Liver (tissue), 9 donors: ENCODE measurements around the gene THAP7. TPM values are rescaled to one million over a fixed set of nuclear protein-coding genes. Genes with fewer than 3 reads are reported as not detected.

ENCODE experiments used
- DNase-seq: peaks from one replicate; pipeline ENCODE4 v3.0.0-alpha.2; 2017; ENCODE audit warnings: low spot score
- H3K27ac ChIP-seq, 2 donors: one replicate each; pipeline ENCODE4 v1.7.0; 2013; ENCODE audit warnings: inconsistent platforms in 2 of 2, low read length in 2 of 2, control low read depth in 1 of 2, low read depth in 1 of 2, mild to moderate bottlenecking in 1 of 2
- H3K27me3 ChIP-seq, 4 donors: one replicate each; pipeline versions ENCODE4 v1.6.1 to v1.7.0; 2013; ENCODE audit warnings: low read length in 3 of 4, inconsistent platforms in 1 of 4, mild to moderate bottlenecking in 1 of 4, moderate library complexity in 1 of 4; ENCODE audit not compliant: control insufficient read depth in 4 of 4, insufficient read depth in 4 of 4
- H3K36me3 ChIP-seq, 4 donors: one replicate each; pipeline versions ENCODE4 v1.6.1 to v1.7.0; 2013; ENCODE audit warnings: low read length in 3 of 4, mild to moderate bottlenecking in 3 of 4, low read depth in 1 of 4, moderate library complexity in 1 of 4; ENCODE audit not compliant: control insufficient read depth in 4 of 4, insufficient read depth in 3 of 4
- H3K4me1 ChIP-seq, 4 donors: one replicate each; pipeline versions ENCODE4 v1.6.1 to v1.7.0; 2013; ENCODE audit warnings: low read length in 3 of 4, mild to moderate bottlenecking in 3 of 4, moderate library complexity in 1 of 4; ENCODE audit not compliant: control insufficient read depth in 4 of 4, insufficient read depth in 4 of 4
- H3K4me3 ChIP-seq, 3 donors: one replicate each; pipeline versions ENCODE4 v1.6.1 to v1.7.0; 2013; ENCODE audit warnings: low read length in 3 of 3, control low read depth in 1 of 3, low read depth in 1 of 3, mild to moderate bottlenecking in 1 of 3
- H3K9ac ChIP-seq, 2 donors: one replicate each; pipeline ENCODE4 v1.7.0; 2013; ENCODE audit warnings: low read length in 2 of 2, mild to moderate bottlenecking in 2 of 2, moderate library complexity in 2 of 2, control low read depth in 1 of 2, low read depth in 1 of 2
- H3K9me3 ChIP-seq, 4 donors: one replicate each; pipeline versions ENCODE4 v1.6.1 to v1.7.0; 2013; ENCODE audit warnings: low read length in 3 of 4; ENCODE audit not compliant: control insufficient read depth in 4 of 4
- ATF3 ChIP-seq: IDR thresholded peaks from 2 replicates; pipeline ENCODE4 v1.6.1; 2016; ENCODE audit warnings: antibody characterized with exemption
- CTCF ChIP-seq: fragments of 150-350 bp; IDR thresholded peaks from 2 replicates; pipeline ENCODE4 v1.5.1; 2017; ENCODE audit warnings: improper control_type of control experiment, low read depth, low read length; ENCODE audit not compliant: missing input control
- EGR1 ChIP-seq, 2 donors: IDR thresholded peaks; 2 replicates each; pipeline ENCODE4 v1.6.1; 2016 to 2018; ENCODE audit warnings: antibody characterized with exemption in 2 of 2, low read depth in 2 of 2
- FOXA1 ChIP-seq: IDR thresholded peaks from 2 replicates; pipeline ENCODE4 v1.6.1; 2016; ENCODE audit warnings: antibody characterized with exemption
- FOXA2 ChIP-seq: IDR thresholded peaks from 2 replicates; pipeline ENCODE4 v1.6.1; 2016; ENCODE audit warnings: antibody characterized with exemption
- GABPA ChIP-seq, 2 donors: IDR thresholded peaks in 1 of 2; conservative IDR thresholded peaks in 1 of 2; 2 replicates each; pipeline ENCODE4 v1.6.1; 2016; ENCODE audit warnings: antibody characterized with exemption in 2 of 2, mild to moderate bottlenecking in 1 of 2, moderate library complexity in 1 of 2
- HNF4A ChIP-seq, 2 donors: conservative IDR thresholded peaks; 2 replicates each; pipeline ENCODE4 v1.6.1; 2016; ENCODE audit warnings: antibody characterized with exemption in 2 of 2, mild to moderate bottlenecking in 2 of 2
- HNF4G ChIP-seq: IDR thresholded peaks from 2 replicates; pipeline ENCODE4 v1.6.1; 2016; ENCODE audit warnings: antibody characterized with exemption
- JUND ChIP-seq, 2 donors: IDR thresholded peaks; 2 replicates each; pipeline ENCODE4 v1.6.1; 2016; ENCODE audit warnings: antibody characterized with exemption in 2 of 2
- MAX ChIP-seq: IDR thresholded peaks from 2 replicates; pipeline ENCODE4 v1.6.1; 2016; ENCODE audit warnings: antibody characterized with exemption
- NR2F2 ChIP-seq: IDR thresholded peaks from 2 replicates; pipeline ENCODE4 v1.6.1; 2016; ENCODE audit warnings: antibody characterized with exemption
- RAD21 ChIP-seq, 2 donors: IDR thresholded peaks; 2 replicates each; pipeline ENCODE4 v1.6.1; 2016; ENCODE audit warnings: antibody characterized with exemption in 2 of 2, mild to moderate bottlenecking in 2 of 2
- REST ChIP-seq: IDR thresholded peaks from 2 replicates; pipeline ENCODE4 v1.6.1; 2016; ENCODE audit warnings: antibody characterized with exemption, mild to moderate bottlenecking
- RXRA ChIP-seq, 2 donors: IDR thresholded peaks; 2 replicates each; pipeline ENCODE4 v1.6.1; 2017 to 2018; ENCODE audit warnings: antibody characterized with exemption in 2 of 2, mild to moderate bottlenecking in 1 of 2
- SP1 ChIP-seq: IDR thresholded peaks from 2 replicates; pipeline ENCODE4 v1.6.1; 2018; ENCODE audit warnings: antibody characterized with exemption, mild to moderate bottlenecking
- TAF1 ChIP-seq: conservative IDR thresholded peaks from 2 replicates; pipeline ENCODE4 v1.6.1; 2016; ENCODE audit warnings: antibody characterized with exemption, mild to moderate bottlenecking
- YY1 ChIP-seq: IDR thresholded peaks from 2 replicates; pipeline ENCODE4 v1.6.1; 2016; ENCODE audit warnings: antibody characterized with exemption, mild to moderate bottlenecking
- ZBTB33 ChIP-seq: IDR thresholded peaks from 2 replicates; pipeline ENCODE4 v1.6.1; 2016; ENCODE audit warnings: antibody characterized with exemption
- whole genome bisulfite sequencing: extraction: QIAGEN DNeasy Blood & Tissue Kit; methylation state at CpG from one replicate; pipeline ENCODE4 v1.1.7; 2013; 5-methylcytosine and 5-hydroxymethylcytosine counted together
- polyA plus RNA-seq, 2 donors: library from polyadenylated mRNA; stranded (reverse) in 1 of 2; unstranded in 1 of 2; fragments of 200-250 nt in 1 of 2; fragments of >200 nt in 1 of 2; fragmentation: Nextera tagmentation in 1 of 2; extraction: Ambion mirVana in 1 of 2; gene quantifications; one replicate each; pipeline versions ENCODE4 v1.2.1 to v1.2.3, GENCODE V29; 2013 to 2015
- total RNA-seq, 2 donors: library from RNA; depleted of rRNA; stranded (reverse); fragments of >200 nt; gene quantifications; one replicate each; pipeline ENCODE4 v1.2.3, GENCODE V29; 2014
- donor health status: healthy.
- donor health status: healthy.
- donor health status: healthy.
- donor health status: healthy.
- donor health status: healthy.

THAP7 gene
- total and polyA plus RNA-seq, 4 donors = 10.4 to 21.9 (median 19.4) TPM

GRCh38 chr22:20963201-20964052 is 38.5 kb downstream of the THAP7 start (continued):
- TF ChIP-seq REST (no peak), HNF4A (conservative IDR thresholded peaks at IDR 0.05) (no peak), RAD21 (IDR thresholded peaks at IDR 0.05) (no peak)

GRCh38 chr22:20962491-20962945 is 39.4 kb downstream of the THAP7 start:
- Histone ChIP-seq H3K27ac (no peak overlapping the region), H3K9me3 (no peaks in the 10 kb centered on the region), H3K4me3 (no peak overlapping the region), H3K36me3 (no peaks in the 10 kb centered on the region), H3K9ac (no peak overlapping the region), H3K27me3 (no peaks in the 10 kb centered on the region), H3K4me1 (peaks cover 3 to 14% (median 6%) of the 10 kb centered on the region in 4 donors)
- 97% methylated on average over 6 of the region's 6 CpGs for WGBS
- no peak for DNase-seq
- TF ChIP-seq JUND (IDR thresholded peaks at IDR 0.05) (no peak), RXRA (IDR thresholded peaks at IDR 0.05) (no peak), HNF4G (no peak), GABPA (IDR thresholded peaks at IDR 0.05 in 1 of 2, conservative IDR thresholded peaks at IDR 0.05 in 1 of 2) (no peak), REST (no peak), HNF4A (conservative IDR thresholded peaks at IDR 0.05) (no peak), NR2F2 (no peak), MAX (no peak), ATF3 (no peak), EGR1 (IDR thresholded peaks at IDR 0.05; ENCODE audit: low read depth in 2 of 2) (no peak), SP1 (no peak), ZBTB33 (no peak), RAD21 (IDR thresholded peaks at IDR 0.05) (no peak), FOXA2 (no peak), CTCF (no peak), YY1 (no peak), TAF1 (no peak), FOXA1 (no peak)
